H1 (cell line): ENCODE measurements around the gene APOC1. TPM values are rescaled to one million over a fixed set of nuclear protein-coding genes. Genes with fewer than 3 reads are reported as not detected.
"Not testable (repeated sequence)": the region's sequence is repeated elsewhere in the genome, so short reads cannot be mapped to it uniquely, and the experiment has no call there.

ENCODE experiments used
- CTCF ChIA-PET: fragments of 300-600 bp; sonication (Branson Sonifier 250); formaldehyde crosslinking; loops from one replicate; lab custom pipeline; 2021; ENCODE audit not compliant: partially characterized antibody; lab: Charles Lee
- POLR2A ChIA-PET: fragments of 300-600 bp; sonication (Branson Sonifier 250); formaldehyde crosslinking; loops from one replicate; lab custom pipeline; 2021; ENCODE audit warnings: inconsistent platforms; ENCODE audit not compliant: partially characterized antibody; lab: Charles Lee
- DNase-seq, 2 experiments: peaks; one replicate each; pipeline versions ENCODE4 v3.0.0 to v3.0.0-alpha.2; 2010 to 2022; ENCODE audit warnings: low spot score in 2 of 2, low read depth in 1 of 2, mixed read lengths in 1 of 2
- FAIRE-seq: peaks from 2 replicates; lab custom pipeline; 2011; peaks lifted over from hg19 to GRCh38; lab: Jason Lieb, UNC
- H2AFZ ChIP-seq: 2 replicates; pipeline ENCODE4 v1.8.1; 2012; ENCODE audit warnings: low read length, inconsistent platforms
- H2AK5ac ChIP-seq: 2 replicates; pipeline ENCODE4 v1.6.1; 2013; ENCODE audit warnings: low read depth, low read length
- H2BK120ac ChIP-seq: replicated peaks from 2 replicates; pipeline ENCODE3; 2013; ENCODE audit warnings: low read depth, low read length, inconsistent platforms
- H2BK12ac ChIP-seq: 2 replicates; pipeline ENCODE4 v1.6.1; 2013; ENCODE audit warnings: low read depth, low read length
- H2BK15ac ChIP-seq: 2 replicates; pipeline ENCODE4 v1.6.1; 2013; ENCODE audit warnings: low read length
- H2BK20ac ChIP-seq: 2 replicates; pipeline ENCODE4 v1.6.1; 2013; ENCODE audit warnings: low read length
- H2BK5ac ChIP-seq: 2 replicates; pipeline ENCODE4 v1.6.1; 2013; ENCODE audit warnings: low read depth, low read length
- H3K14ac ChIP-seq: 2 replicates; pipeline ENCODE4 v1.6.1; 2013; ENCODE audit warnings: inconsistent platforms; ENCODE audit not compliant: insufficient read length
- H3K18ac ChIP-seq: 2 replicates; pipeline ENCODE4 v1.6.1; 2013; ENCODE audit warnings: low read length; ENCODE audit errors: extremely low read depth
- H3K23ac ChIP-seq: 2 replicates; pipeline ENCODE4 v1.6.1; 2013; ENCODE audit warnings: inconsistent platforms; ENCODE audit not compliant: insufficient read length
- H3K23me2 ChIP-seq: 2 replicates; pipeline ENCODE4 v1.6.1; 2013; ENCODE audit warnings: low read depth, low read length
- H3K27ac ChIP-seq: 2 replicates; pipeline ENCODE4 v1.6.1; 2011; ENCODE audit warnings: low read depth, low read length, inconsistent platforms
- H3K27me3 ChIP-seq, 4 experiments: replicated peaks in 1 of 4; 1 replicate in 1 of 4; 2 replicates in 3 of 4; pipeline versions ENCODE4 v1.6.1 to v1.8.1; 2011 to 2013; ENCODE audit warnings: low read length in 3 of 4, mild to moderate bottlenecking in 3 of 4, inconsistent platforms in 2 of 4, mixed read lengths in 2 of 4, moderate library complexity in 1 of 4; ENCODE audit not compliant: control insufficient read depth in 3 of 4, insufficient read depth in 3 of 4; ENCODE audit errors: extremely low read depth in 1 of 4
- H3K36me3 ChIP-seq, 4 experiments: 2 replicates each; pipeline versions ENCODE4 v1.6.1 to v1.8.1; 2011 to 2013; ENCODE audit warnings: mild to moderate bottlenecking in 4 of 4, low read length in 3 of 4, moderate library complexity in 2 of 4, control low read depth in 1 of 4, inconsistent platforms in 1 of 4; ENCODE audit not compliant: insufficient read depth in 4 of 4, control insufficient read depth in 2 of 4
- H3K4ac ChIP-seq: replicated peaks from 2 replicates; pipeline ENCODE3; 2013; ENCODE audit warnings: low read length, low read depth, mixed read lengths, inconsistent platforms; ENCODE audit not compliant: insufficient read length
- H3K4me1 ChIP-seq, 4 experiments: replicated peaks in 1 of 4; 1 replicate in 1 of 4; 2 replicates in 3 of 4; pipeline versions ENCODE4 v1.6.1 to v1.8.1; 2011 to 2013; ENCODE audit warnings: low read length in 3 of 4, inconsistent platforms in 2 of 4, mixed read lengths in 1 of 4; ENCODE audit not compliant: insufficient read depth in 4 of 4, control insufficient read depth in 3 of 4
- H3K4me2 ChIP-seq, 2 experiments: 2 replicates each; pipeline versions ENCODE4 v1.6.1 to v1.8.1; 2011 to 2013; ENCODE audit warnings: low read depth in 2 of 2, low read length in 2 of 2, control low read depth in 1 of 2, inconsistent platforms in 1 of 2, mild to moderate bottlenecking in 1 of 2; ENCODE audit not compliant: insufficient read depth in 1 of 2
- H3K4me3 ChIP-seq, 4 experiments: fragments of 200-600, 300-600 bp in 1 of 4; sonication (generic), shearing (Covaris generic), sonication (Bioruptor Twin) in 1 of 4; 2 replicates each; pipeline versions ENCODE4 v1.5.1 to v1.8.1; 2011 to 2016; ENCODE audit warnings: low read length in 4 of 4, low read depth in 3 of 4, control low read depth in 2 of 4, inconsistent platforms in 2 of 4, mild to moderate bottlenecking in 2 of 4, mixed read lengths in 1 of 4, moderate library complexity in 1 of 4; ENCODE audit not compliant: insufficient read depth in 2 of 4; ENCODE audit errors: extremely low read depth in 1 of 4
- H3K56ac ChIP-seq: replicated peaks from 2 replicates; pipeline ENCODE3; 2013; ENCODE audit warnings: low read depth, mild to moderate bottlenecking, mixed read lengths, low read length, inconsistent platforms; ENCODE audit not compliant: insufficient read length
- H3K79me1 ChIP-seq: 2 replicates; pipeline ENCODE4 v1.6.1; 2013; ENCODE audit warnings: low read depth, low read length, control low read depth
- H3K79me2 ChIP-seq, 2 experiments: 2 replicates each; pipeline versions ENCODE4 v1.6.1 to v1.8.1; 2012 to 2013; ENCODE audit warnings: low read length in 2 of 2, mild to moderate bottlenecking in 2 of 2, inconsistent platforms in 1 of 2; ENCODE audit not compliant: insufficient read depth in 2 of 2, control insufficient read depth in 1 of 2
- H3K9ac ChIP-seq, 4 experiments: replicated peaks in 1 of 4; 1 replicate in 1 of 4; 2 replicates in 3 of 4; pipeline versions ENCODE4 v1.6.1 to v1.8.1; 2011 to 2013; ENCODE audit warnings: low read depth in 3 of 4, low read length in 3 of 4, control low read depth in 2 of 4, mild to moderate bottlenecking in 2 of 4, moderate library complexity in 2 of 4, inconsistent platforms in 1 of 4; ENCODE audit errors: extremely low read depth in 1 of 4
- H3K9me3 ChIP-seq, 2 experiments: 2 replicates each; pipeline versions ENCODE4 v1.6.1 to v1.8.1; 2012 to 2013; ENCODE audit warnings: mild to moderate bottlenecking in 2 of 2, moderate library complexity in 2 of 2, control low read depth in 1 of 2, inconsistent platforms in 1 of 2, low read depth in 1 of 2, low read length in 1 of 2, mixed read lengths in 1 of 2; ENCODE audit not compliant: insufficient read depth in 2 of 2
- H4K20me1 ChIP-seq, 2 experiments: replicated peaks in 1 of 2; 2 replicates each; pipeline versions ENCODE3 to v1.8.1; 2011 to 2013; ENCODE audit warnings: inconsistent platforms in 2 of 2, low read length in 2 of 2, mild to moderate bottlenecking in 1 of 2; ENCODE audit not compliant: insufficient read depth in 2 of 2, control insufficient read depth in 1 of 2
- H4K5ac ChIP-seq: 2 replicates; pipeline ENCODE4 v1.6.1; 2013; ENCODE audit warnings: low read length, low read depth, mixed read lengths, inconsistent platforms; ENCODE audit not compliant: insufficient read length
- H4K8ac ChIP-seq: 2 replicates; pipeline ENCODE4 v1.8.0; 2013; ENCODE audit warnings: mild to moderate bottlenecking, moderate library complexity, low read length, inconsistent platforms; ENCODE audit not compliant: insufficient read depth; ENCODE audit errors: extremely low read depth
- H4K91ac ChIP-seq: replicated peaks from 2 replicates; pipeline ENCODE3; 2013; ENCODE audit warnings: low read length, mixed read lengths, inconsistent platforms; ENCODE audit not compliant: insufficient read length
- CEBPB ChIP-seq: IDR thresholded peaks from 2 replicates; pipeline ENCODE4 v1.6.1; 2012; ENCODE audit warnings: low read depth, low read length
- WGBS, 2 experiments: shearing (Covaris generic) in 1 of 2; methylation state at CpG; one replicate each; pipeline versions ENCODE4 v1.1.6 to v1.1.7; 2013 to 2015; ENCODE audit warnings: low lambda C conversion rate in 2 of 2, mixed read lengths in 2 of 2, inconsistent platforms in 1 of 2, low coverage in 1 of 2, missing lambda C conversion rate in 1 of 2; ENCODE audit not compliant: insufficient replicate concordance in 2 of 2, insufficient coverage in 1 of 2, insufficient read length in 1 of 2; ENCODE audit errors: extremely low coverage in 1 of 2, missing lambda C conversion rate in 1 of 2; 5-methylcytosine and 5-hydroxymethylcytosine counted together
- polyA plus RNA-seq, 7 experiments: library from polyadenylated mRNA; depleted of rRNA in 3 of 7; stranded (reverse) in 5 of 7; unstranded in 2 of 7; fragments of >200 nt in 5 of 7; fragments of 200-250 nt in 2 of 7; gene quantifications; 1 replicate in 5 of 7; 2 replicates in 1 of 7; 4 replicates in 1 of 7; pipeline versions ENCODE4 v1.2.1 to v1.2.3, GENCODE V29; 2011 to 2013; ENCODE audit warnings: missing spikeins in 2 of 7, mixed read lengths in 2 of 7
- total RNA-seq: library from RNA; stranded (reverse); fragmentation: NEBNext Ultra II Directional; extraction: Animal tissue kit (Norgen Biotek cat#: 25700); gene quantifications from 2 replicates; pipeline ENCODE4 v1.2.1, GENCODE V29; 2021

The APOC1 gene
- total and polyA plus RNA-seq, 2 of the 8 experiments (the other 6 are each of a cell fraction or from before 2014, with no cell fraction given): 55.8 to 78.2 TPM

DNA sequence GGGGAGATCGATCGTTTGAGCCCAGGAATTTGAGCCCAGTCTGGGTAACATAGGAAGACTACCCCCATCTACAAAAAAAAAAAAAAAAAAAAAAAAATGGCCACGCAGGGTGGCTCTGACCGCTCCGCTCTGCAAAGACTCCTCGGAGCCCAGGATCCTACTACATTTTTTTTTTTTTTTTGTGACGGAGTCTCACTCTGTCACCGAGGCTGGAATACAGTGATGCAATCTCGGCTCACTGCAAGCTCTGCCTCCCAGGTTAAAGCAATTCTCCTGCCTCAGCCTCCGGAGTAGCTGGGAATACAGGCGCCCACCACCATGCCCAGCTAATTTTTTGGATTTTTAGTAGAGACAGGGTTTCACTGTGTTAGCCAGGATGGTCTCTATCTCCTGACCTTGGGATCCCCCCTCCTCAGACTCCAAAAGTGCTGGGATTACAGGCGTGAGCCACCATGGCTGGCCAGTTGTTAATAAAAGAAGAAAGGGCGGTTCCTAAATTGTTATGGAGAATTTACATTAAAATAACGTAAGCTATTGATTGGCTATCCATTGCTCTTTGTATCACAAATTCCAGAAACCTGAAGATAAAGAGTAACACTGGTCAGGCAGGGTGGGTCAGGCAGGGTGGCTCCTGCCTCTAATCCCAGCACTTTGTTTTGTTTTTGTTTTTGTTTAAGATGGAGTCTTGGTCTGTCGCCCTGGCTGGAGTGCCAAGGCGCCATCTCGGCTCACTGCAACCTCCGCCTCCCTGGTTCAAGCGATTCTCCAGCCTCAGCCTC is 31.6 kb upstream of the APOC1 start:
- not testable (repeated sequence) for H4K91ac ChIP-seq, H4K5ac ChIP-seq, H3K9ac ChIP-seq, H3K56ac ChIP-seq, H2BK15ac ChIP-seq, H2AFZ ChIP-seq, H2AK5ac ChIP-seq, H3K23me2 ChIP-seq
- H3K36me3 ChIP-seq: peaks cover 7 to 57% (median 16%) of the 10 kb centered on the region in 4 experiments; a peak in 6 of 8 replicates
- POLR2A ChIA-PET: interaction anchor here (0.8 to 13.6 kb wide), 9 partner anchors 8 to 197 kb away, joined by 3 to 109 read pairs (median 5); partner anchors contain the start of genes NECTIN2 and TOMM40
- peak; percentile 18; the same call in 1 of the 2 replicates for TF ChIP-seq CEBPB
- TF ChIP-seq, all 59 proteins: peak for 1; not testable (repeated sequence) for 58
- Histone ChIP-seq H3K4me1 (peaks cover 0 to 18% (median 2%) of the 10 kb centered on the region in 4 experiments; a peak in 3 of 7 replicates), H4K20me1 (peaks cover 7 to 10% of the 10 kb centered on the region in 2 experiments)
- not testable (repeated sequence) for H2BK120ac ChIP-seq, H3K79me1 ChIP-seq, H4K8ac ChIP-seq, H3K23ac ChIP-seq, H3K79me2 ChIP-seq, FAIRE-seq, H3K27ac ChIP-seq, H3K27me3 ChIP-seq, H3K4me2 ChIP-seq, H2BK5ac ChIP-seq, H2BK12ac ChIP-seq, H3K4me3 ChIP-seq, H2BK20ac ChIP-seq, H3K18ac ChIP-seq, H3K14ac ChIP-seq, H3K9me3 ChIP-seq, DNase-seq, H3K4ac ChIP-seq
- 91% methylated on average over 18 of the region's 19 CpGs; no CpG with 5 or more reads in 1 of the 2 experiments for WGBS, 2 experiments
- CTCF ChIA-PET: interaction anchor here (1.0 to 2.7 kb wide), 5 partner anchors 10 to 272 kb away, joined by 3 to 7 read pairs (median 4); partner anchors contain the start of gene NECTIN2
